Limb (tissue), 2 donors: ENCODE data around the gene TRIM56.
"Not testable (repeated sequence)": the region's sequence is repeated elsewhere in the genome, so short reads cannot be mapped to it uniquely, and the experiment has no call there.

Experiments
- DNase-seq, 2 donors: peaks; one replicate each; pipeline ENCODE4 v3.0.0-alpha.2; 2016; ENCODE audit errors: extremely low spot score in 2 of 2

TRIM56 gene, protein sequence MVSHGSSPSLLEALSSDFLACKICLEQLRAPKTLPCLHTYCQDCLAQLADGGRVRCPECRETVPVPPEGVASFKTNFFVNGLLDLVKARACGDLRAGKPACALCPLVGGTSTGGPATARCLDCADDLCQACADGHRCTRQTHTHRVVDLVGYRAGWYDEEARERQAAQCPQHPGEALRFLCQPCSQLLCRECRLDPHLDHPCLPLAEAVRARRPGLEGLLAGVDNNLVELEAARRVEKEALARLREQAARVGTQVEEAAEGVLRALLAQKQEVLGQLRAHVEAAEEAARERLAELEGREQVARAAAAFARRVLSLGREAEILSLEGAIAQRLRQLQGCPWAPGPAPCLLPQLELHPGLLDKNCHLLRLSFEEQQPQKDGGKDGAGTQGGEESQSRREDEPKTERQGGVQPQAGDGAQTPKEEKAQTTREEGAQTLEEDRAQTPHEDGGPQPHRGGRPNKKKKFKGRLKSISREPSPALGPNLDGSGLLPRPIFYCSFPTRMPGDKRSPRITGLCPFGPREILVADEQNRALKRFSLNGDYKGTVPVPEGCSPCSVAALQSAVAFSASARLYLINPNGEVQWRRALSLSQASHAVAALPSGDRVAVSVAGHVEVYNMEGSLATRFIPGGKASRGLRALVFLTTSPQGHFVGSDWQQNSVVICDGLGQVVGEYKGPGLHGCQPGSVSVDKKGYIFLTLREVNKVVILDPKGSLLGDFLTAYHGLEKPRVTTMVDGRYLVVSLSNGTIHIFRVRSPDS

DNA sequence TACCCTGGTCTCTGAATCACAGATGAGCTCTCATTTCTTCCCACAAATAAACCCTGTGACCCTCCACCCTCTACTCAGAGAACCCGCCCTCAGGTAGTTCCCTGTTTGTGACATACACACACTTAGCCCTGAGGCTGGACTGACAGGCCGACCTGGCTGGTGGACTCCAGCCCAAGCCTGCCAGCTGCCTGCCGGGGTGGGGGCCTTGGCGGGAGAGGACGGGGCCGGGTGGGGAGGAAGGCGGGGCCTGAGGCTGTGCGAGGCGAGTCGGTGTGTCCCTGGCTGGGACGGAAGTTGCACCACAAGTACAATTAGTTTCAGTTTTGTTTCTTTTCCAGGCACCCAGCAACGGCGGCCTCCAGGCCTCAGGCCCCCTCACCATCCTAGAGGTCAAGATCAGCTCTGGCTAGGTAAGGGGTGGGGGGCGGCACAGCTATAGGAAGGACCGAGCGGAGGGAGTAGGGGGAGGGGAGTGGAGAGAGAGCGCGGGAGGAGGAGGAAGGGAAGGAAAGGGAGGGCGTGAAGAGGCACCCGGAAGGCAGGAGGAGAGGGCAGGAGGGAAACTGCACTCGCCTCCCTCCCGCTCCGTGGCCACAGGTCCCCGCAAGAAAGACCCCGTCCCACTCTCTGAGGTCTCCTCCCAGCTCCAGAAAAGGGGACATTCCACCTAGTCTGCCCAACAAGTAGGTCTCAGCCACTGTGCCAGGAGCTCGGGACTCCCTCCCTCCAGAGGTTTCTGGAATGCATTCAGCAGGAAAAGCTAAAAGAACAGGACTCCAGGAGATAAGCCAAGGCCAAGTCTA, at the start of gene TRIM56:
Gene TRIM56, plus strand, starts transcription at position 320 of the 803 bp plus-strand sequence. CDS start 1,832 bp downstream, outside the sequence.
- peak; percentile 79 to 82 for DNase-seq

DNA sequence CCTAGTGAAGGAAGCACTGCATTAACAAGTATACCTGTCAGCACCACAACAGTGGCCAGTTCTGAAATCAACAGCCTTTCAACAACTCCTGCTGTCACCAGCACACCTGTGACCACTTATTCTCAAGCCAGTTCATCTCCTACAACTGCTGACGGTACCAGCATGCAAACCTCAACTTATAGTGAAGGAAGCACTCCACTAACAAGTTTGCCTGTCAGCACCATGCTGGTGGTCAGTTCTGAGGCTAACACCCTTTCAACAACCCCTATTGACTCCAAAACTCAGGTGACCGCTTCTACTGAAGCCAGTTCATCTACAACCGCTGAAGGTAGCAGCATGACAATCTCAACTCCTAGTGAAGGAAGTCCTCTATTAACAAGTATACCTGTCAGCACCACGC, 49.3 kb upstream of the TRIM56 start:
- no peak for DNase-seq

DNA sequence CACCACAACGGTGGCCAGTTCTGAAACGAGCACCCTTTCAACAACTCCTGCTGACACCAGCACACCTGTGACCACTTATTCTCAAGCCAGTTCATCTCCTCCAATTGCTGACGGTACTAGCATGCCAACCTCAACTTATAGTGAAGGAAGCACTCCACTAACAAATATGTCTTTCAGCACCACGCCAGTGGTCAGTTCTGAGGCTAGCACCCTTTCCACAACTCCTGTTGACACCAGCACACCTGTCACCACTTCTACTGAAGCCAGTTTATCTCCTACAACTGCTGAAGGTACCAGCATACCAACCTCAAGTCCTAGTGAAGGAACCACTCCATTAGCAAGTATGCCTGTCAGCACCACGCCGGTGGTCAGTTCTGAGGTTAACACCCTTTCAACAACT, 44.0 kb upstream of the TRIM56 start:
- not testable (repeated sequence) for DNase-seq

DNA sequence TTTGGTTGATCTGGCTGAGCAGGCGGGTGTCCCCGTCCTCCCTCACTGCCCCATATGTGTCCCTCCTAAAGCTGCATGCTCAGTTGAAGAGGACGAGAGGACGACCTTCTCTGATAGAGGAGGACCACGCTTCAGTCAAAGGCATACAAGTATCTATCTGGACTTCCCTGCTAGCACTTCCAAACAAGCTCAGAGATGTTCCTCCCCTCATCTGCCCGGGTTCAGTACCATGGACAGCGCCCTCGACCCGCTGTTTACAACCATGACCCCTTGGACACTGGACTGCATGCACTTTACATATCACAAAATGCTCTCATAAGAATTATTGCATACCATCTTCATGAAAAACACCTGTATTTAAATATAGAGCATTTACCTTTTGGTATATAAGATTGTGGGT, 26.9 kb upstream of the TRIM56 start:
- peak; percentile 8 to 66 for DNase-seq

DNA sequence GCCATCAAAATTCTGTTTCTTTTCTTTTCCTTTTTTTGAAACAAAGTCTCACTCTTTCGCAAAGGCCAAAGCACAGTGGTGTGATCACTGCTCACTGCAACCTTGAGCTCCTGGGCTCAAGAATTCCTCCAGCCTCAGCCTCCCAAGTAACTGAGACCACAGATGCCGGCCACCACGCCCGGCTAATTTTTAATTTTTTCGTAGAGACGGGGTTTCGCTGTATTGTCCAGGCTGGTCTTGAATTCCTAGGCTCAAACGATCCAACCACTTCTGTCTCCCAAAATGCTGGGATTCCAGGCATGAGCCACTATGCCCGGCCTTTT, 25.7 kb upstream of the TRIM56 start:
- DNase-seq, result no peak

DNA sequence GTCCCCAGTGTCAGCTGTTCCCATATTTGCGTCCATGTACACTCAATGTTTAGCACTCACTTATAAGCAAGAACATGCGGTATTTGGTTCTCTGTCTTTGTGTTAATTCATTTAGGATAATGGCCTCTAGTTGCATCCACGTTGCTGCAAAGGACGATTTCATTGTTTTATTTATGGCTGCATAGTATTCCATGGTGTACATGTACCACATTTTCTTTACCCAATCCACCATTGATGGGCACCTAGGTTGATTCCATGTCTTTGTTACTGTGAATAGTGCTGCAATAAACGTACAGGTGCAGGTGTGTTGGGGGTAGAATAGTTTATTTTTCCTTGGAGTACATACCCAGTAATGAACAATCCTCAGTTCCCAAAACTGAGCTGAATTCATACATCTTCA, 24.3 kb upstream of the TRIM56 start:
- no peak for DNase-seq

DNA sequence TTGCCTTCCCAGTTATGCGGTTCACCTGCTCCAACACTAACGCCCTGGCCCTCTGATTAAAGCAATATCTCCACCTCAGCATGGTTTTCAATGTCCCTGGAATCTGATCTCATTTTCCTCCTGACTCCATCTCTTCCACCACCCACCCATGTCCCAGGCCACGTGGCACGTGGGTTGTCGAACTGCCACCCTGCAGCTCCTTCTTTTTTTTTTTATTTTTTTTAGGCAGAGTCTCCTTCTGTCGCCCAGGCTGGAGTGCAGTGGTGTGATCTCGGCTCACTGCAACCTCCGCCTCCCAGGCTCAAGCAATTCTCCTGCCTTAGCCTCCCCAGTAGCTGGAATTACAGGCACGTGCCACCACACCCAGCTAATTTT, 21.1 kb upstream of the TRIM56 start:
- not testable (repeated sequence) for DNase-seq

DNA sequence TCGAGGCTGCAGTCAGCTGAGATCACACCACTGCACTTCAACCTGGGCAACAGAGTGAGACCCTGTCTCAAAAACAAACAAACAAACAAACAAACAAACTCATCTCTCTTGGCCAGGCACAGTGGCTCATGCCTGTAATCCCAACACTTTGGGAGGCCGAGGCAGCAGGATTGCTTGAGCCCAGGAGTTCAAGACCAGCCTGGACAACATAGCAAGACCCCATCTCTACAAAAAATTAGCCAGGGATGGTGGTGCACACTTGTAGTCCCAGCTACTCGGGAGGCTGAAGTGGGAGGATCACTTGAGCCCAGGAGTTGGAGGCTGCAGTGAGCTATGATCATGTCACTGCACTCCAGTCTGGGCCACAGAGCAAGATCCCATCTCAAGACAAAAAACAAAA, 20.1 kb upstream of the TRIM56 start:
- not testable (repeated sequence) for DNase-seq

DNA sequence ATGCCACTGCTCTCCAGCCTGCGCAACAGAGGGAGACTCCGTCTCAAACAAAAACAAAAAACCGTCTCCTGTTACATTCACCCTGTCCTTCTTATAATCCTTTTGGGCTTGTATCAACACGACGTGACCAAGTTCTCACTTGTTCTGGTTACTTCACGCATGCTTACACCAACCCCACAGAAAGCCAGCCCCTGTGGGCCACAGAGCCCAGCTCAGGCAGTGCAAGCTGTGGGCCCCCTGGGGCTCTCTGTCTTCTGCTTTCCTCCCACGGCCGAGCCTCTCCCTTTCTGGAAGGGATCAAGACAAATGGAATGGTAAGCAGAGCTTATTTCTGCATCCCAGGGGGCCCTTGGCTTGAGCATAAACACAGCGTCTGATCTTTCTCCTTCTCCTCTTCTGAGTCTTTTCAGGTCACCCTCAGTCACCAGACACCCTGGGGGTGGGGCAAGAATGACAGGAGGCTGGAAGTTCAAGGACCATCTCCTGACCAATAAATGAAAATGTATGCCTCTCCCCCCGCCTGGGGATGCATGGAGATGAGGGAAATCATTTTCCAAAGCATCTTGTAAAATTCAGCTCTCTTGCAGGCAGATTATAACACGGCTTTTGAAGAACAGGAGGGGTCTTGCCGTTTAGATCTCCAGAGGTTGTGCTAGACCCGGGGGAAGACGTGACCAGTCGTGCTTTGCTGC, 19.0 kb upstream of the TRIM56 start:
- DNase-seq, result no peak

DNA sequence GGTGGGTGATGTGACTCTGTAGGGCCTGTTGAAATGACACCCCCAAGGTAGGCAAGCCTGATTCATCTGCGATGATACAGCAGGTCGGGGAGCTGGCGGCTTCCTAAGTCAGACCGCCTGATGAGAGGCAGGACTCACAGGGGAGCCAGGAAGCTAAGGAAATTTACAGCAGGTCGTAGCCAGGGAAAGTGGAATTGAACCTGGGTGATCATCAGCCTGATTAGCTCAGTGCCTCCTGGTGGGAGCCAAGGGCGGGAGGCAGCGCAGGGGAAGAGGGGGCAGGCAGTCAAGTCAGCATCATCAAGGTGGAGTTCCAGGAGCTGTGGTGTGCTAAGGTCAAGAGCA, 18.5 kb upstream of the TRIM56 start:
- no peak for DNase-seq

DNA sequence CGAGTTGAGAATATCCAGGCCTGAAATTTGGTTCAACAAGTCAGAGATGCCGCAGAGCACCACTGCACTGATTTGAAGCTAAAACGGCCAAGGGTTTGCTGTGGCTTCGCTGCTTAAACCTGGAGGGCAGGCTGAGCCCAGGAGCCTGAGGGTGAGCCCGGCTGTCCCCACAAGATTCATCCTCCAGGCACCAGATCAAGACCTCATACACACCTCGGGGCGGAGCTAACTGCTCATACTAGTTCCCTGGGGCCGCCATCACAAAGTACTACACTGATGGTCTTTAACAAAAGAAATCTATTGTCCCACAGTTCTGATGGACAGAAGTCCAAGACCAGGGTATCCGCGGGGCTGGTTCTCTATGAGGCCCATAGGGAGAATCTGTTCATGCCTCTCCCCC, 16.9 kb upstream of the TRIM56 start:
- DNase-seq, result no peak

DNA sequence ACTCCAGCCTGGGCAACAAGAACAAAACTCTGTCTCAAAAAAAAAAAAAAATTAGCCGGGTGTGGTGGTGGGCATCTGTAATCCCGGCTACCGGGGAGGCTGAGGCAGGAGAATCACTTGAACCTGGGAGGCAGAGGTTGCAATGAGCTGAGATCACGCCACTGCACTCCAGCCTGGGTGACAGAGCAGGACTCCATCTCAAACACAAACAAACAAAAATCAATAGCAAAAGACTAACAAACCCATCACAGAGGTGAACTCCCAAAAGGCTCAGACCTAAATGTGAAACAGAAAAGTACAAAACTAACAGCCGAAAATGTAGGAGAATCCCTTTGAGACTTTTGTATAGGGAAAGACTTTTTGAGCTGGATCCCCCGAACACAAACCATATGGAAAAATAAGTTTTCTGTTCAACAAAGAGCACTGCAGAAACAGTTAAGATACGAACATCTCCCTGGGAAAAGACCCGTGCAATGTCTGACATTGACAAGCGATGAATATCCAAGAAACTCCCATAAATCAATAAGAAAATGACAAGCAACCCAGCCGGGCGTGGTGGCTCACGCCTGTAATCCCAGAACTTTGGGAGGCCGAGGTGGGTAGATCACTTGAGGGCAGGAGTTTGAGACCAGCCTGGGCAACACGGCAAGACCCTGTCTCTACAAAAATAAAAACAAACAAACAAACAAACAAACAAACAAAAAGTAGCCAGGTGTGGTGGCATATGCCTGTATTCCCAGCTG, 13.7 kb upstream of the TRIM56 start:
- not testable (repeated sequence) for DNase-seq

DNA sequence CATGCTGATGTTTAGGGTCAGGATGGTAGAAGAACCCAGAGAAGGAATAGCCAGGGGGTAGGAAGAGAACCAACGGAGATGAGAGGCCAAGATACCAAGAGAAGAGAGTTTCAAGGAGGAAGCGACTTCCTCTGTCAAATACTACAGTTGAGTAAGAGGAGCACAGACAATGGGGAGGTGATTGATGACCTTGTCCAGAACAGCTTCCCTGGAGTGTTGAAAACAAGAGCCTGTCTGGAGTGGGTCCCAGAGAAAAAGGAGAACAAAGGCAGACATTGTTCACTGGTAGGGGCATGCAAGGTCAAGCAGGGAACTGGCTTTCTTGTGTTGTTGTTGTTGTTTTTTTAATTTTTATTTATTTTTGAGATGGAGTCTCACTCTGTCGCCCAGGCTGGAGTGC, 9.6 kb upstream of the TRIM56 start:
- no peak for DNase-seq

DNA sequence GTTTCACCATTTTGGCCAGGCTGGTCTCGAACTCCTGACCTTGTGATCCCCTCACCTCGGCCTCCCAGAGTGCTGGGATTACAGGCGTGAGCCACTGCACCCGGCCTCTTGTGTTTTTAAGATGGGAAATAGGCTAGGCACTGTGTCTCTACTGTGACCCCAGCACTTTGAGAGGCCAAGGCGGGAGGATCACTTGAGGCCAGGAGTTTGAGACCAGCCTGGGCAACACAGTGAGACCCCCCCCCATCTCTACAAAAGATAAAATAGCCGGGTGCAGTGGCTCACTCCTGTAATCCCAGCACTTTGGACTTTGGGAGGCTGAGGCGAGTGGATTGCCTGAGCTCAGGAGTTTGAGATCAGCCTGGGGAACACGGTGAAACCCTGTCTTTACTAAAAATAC, 9.1 kb upstream of the TRIM56 start:
- not testable (repeated sequence) for DNase-seq

DNA sequence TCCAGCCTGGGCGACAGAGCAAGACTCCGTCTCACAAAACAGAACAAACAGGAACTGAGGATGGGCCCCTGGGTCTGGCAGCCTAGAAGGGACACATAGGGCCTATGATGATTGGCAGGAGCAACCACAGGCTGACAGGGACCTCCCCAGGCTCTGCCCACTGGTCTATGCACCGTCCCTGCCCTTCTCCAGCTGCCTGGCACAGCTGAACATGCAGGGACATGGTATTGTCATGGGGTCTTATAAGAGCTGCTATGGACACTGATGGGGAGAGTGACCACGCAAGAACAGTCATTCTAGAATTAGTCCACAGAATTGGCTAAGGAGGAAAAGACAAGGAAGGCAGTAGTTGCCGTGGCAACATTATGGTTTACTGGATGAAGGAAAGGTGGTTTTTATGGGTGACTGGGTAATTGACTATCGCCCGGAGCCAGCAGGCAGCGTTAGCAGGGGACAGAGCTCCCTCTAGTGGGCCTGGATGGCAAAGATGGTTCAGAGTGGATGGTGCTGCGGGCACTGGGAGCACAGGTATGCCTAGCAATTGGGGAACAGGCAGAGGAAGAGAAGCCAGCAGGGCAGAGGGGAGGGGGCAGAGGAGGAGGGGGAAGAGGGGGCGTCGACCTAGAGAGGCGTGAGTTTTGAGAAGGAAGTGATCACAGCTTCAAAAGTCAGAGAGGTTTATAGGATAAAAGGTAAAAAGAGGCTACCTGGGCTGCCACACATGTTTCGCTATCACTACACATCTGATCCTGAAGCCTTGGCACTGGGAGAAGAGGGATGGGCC, 7.8 kb upstream of the TRIM56 start:
- DNase-seq, result peak; percentile 66 to 86

DNA sequence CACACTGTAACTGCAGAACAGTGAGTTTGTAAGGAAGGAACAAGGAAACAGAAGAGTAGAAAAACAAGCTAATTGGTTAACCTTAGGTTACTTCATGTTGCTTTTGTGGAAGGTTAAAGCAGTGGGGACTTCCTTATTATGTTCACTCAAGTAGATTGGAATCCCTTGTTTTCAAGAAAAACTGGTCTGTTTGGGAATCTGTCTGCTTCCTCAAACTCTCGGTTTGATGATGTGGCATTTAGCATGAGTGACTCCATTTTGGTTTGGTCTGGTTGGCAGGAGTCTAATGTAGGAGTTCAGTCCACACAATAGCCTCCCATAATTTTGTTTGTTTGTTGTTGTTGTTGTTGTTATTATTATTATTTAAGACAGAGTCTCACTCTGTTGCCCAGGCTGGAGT, 3.8 kb upstream of the TRIM56 start:
- no peak for DNase-seq

DNA sequence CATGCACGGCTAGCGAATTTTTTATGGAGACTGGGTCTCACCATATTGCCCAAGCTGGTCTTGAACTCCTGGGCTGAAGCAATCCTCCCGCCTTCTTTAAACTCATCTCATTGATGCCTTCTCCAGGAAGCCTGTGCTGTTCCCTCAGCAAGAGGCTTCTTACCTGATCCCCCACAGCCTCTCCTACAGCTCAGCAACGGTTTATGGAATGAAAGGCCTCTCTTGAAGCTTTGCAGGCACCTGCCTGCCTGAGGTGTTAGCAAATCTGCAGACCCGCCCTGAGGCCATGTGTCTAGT, 468 bp upstream of the TRIM56 start:
- DNase-seq, result no peak

DNA sequence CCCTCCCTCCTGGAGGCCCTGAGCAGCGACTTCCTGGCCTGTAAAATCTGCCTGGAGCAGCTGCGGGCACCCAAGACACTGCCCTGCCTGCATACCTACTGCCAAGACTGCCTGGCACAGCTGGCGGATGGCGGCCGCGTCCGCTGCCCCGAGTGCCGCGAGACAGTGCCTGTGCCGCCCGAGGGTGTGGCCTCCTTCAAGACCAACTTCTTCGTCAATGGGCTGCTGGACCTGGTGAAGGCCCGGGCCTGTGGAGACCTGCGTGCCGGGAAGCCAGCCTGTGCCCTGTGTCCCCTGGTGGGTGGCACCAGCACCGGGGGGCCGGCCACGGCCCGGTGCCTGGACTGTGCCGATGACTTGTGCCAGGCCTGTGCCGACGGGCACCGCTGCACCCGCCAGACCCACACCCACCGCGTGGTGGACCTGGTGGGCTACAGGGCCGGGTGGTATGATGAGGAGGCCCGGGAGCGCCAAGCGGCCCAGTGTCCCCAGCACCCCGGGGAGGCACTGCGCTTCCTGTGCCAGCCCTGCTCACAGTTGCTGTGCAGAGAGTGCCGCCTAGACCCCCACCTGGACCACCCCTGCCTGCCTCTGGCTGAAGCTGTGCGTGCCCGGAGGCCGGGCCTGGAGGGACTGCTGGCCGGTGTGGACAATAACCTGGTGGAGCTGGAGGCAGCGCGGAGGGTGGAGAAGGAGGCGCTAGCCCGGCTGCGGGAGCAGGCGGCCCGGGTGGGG, 2.2 kb downstream of the TRIM56 start:
- no peak for DNase-seq

DNA sequence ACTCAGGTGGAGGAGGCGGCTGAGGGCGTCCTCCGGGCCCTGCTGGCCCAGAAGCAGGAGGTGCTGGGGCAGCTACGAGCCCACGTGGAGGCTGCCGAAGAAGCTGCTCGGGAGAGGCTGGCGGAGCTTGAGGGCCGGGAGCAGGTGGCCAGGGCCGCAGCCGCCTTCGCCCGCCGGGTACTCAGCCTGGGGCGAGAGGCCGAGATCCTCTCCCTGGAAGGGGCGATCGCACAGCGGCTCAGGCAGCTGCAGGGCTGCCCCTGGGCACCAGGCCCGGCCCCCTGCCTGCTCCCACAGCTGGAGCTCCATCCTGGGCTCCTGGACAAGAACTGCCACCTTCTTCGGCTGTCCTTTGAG, 2.8 kb downstream of the TRIM56 start:
- DNase-seq, result no peak
